LNCaP clone FGC (cell line): ENCODE results near the gene TRIP12.
"Not testable (repeated sequence)": the region's sequence is repeated elsewhere in the genome, so short reads cannot be mapped to it uniquely, and the experiment has no call there.

Source experiments
- DNase-seq: peaks from one replicate; pipeline ENCODE4 v3.0.0-alpha.2; 2011; ENCODE audit warnings: low read depth
- H3K4me3 ChIP-seq: 2 replicates; pipeline ENCODE4 v1.5.1; 2011; ENCODE audit warnings: mild to moderate bottlenecking, low read depth, low read length, control low read depth
- CTCF ChIP-seq: IDR thresholded peaks from 2 replicates; pipeline ENCODE4 v1.5.1; 2012; ENCODE audit warnings: mild to moderate bottlenecking; ENCODE audit not compliant: control insufficient read depth, insufficient read depth; ENCODE audit errors: extremely low read depth

The TRIP12 gene

GRCh38 chr2:229849073-229849472 lies 72.7 kb downstream of the TRIP12 start:
- DNase-seq = no peak
- H3K4me3 ChIP-seq = no peak overlapping the region
- TF ChIP-seq CTCF = no peak

DNA sequence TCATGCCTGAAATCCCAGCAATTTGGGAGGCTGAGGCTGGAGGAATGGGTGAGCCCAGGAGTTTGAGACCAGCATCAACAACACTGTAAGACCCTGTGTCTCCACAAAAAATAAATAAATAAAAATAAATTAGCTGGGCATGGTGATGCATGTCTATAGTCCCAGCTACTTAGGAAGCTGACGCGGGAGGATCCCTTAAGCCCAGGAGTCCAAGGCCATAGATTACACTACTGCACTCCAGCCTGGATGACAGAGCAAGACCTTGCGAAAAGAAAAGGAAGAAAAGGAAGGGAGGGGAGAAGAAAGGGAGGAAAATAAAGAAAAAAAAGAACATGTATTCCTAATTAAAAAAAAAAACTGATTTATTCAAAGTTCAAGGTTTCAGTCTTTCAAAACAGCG lies 78.2 kb downstream of the TRIP12 start:
- DNase-seq = no peak
- H3K4me3 ChIP-seq = no peak overlapping the region
- TF ChIP-seq CTCF = no peak

DNA sequence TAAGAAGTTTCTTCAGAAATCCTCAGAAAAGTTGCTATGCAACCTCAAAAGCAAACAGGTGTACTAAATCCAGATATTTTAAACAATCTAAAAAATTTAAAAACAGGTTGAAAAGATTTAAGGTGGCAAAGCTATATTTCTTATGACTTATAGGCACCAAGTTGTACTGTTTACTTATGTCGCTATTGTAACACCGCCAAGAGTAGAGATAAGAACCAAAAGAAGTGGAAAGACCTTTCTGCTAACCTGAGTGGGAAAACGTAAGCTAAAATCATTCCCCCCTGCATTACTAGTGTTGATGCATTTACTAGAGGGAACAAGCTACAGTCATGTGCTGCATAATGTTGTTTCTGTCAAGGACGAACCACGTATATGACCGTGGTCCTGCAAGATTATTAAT lies 83.1 kb downstream of the TRIP12 start:
- no peak for DNase-seq
- no peak overlapping the region for H3K4me3 ChIP-seq
- no peak for TF ChIP-seq CTCF

GRCh38 chr2:229836847-229837246 lies 85.0 kb downstream of the TRIP12 start:
- no peak for DNase-seq
- no peak for TF ChIP-seq CTCF
- H3K4me3 ChIP-seq = no peak overlapping the region

DNA sequence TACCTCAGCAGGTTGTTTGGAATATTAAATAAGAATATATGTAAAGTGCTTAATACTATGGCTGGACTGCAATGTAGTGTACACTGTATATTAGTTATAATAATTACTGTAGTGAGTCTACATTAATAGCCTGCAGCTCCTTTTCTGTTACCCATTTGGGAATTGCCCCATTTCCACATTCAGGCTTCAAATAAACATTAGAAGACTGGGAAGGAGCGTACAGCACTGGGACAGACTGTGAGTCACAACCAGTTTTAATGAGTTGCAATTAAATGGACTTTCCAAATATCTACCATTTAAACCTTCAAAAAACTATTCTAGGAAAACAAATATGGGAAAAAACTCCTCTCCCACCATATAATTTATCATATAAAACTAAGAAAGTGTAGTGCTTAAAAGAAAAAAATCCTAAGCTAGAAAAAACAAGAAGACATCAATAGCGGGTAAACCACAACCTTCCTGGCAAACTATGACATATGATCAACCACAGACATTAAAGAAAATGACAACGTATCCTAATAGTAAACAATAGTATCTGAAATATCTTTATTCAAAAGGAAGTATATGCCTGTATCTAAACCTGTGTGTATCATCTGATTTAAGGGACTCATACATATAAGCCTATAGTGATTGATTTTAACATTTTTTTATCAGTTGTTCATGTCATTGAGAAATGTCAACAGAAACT lies 86.1 kb downstream of the TRIP12 start:
- no peak for DNase-seq
- H3K4me3 ChIP-seq = no peak overlapping the region
- no peak for TF ChIP-seq CTCF

DNA sequence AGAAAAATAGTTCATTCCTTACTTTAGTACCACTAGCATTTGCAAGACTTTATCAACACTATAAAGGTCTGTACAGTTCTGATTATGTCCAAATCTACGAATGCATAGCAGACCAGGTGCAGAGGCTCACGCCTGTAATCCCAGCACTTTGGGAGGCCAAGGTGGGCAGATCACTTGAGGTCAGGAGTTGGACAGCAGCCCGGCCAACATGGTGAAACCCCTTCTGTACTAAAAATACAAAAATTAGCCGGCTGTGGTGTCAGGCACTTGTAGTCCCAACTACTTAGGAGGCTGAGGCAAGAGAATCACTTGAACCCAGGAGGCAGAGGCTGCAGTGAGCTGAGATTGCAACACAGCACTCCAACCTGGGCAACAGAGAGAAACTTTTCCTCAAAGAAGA lies 87.4 kb downstream of the TRIP12 start:
- DNase-seq, H3K4me3 ChIP-seq: not testable (repeated sequence)

DNA sequence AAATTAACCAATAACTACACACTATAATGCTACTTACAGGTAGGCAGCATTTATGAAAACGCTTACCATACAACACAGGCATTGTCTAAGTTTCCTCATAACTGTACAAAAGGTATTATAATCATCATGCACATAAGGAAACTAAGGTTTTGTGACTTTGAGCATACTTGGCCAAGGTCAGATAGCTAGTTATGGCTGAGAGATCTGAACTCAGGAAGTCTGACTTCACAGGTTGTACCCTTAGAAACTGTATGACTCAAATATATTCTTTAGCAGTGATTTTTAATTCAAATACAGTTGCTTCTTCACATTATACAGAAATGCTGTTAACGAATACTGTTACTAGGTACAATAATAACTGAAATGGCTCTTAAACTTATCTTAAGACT lies 89.3 kb downstream of the TRIP12 start:
- H3K4me3 ChIP-seq = no peak overlapping the region
- DNase-seq = no peak
- TF ChIP-seq CTCF = no peak
